Epithelial cell of esophagus (primary cell): ENCODE measurements around the gene ZNF213.

Experiments used
- DNase-seq: peaks from one replicate; pipeline ENCODE4 v3.0.0; 2010; ENCODE audit warnings: low read depth
- H3K4me3 ChIP-seq: 2 replicates; pipeline ENCODE4 v1.5.1; 2011; ENCODE audit warnings: mild to moderate bottlenecking, low read length, control low read depth
- CTCF ChIP-seq: IDR thresholded peaks from 2 replicates; pipeline ENCODE4 v1.5.1; 2011; ENCODE audit warnings: low read depth, mild to moderate bottlenecking, low read length, control low read depth, inconsistent platforms; ENCODE audit not compliant: insufficient read depth; ENCODE audit errors: missing control alignments

ZNF213 gene

DNA sequence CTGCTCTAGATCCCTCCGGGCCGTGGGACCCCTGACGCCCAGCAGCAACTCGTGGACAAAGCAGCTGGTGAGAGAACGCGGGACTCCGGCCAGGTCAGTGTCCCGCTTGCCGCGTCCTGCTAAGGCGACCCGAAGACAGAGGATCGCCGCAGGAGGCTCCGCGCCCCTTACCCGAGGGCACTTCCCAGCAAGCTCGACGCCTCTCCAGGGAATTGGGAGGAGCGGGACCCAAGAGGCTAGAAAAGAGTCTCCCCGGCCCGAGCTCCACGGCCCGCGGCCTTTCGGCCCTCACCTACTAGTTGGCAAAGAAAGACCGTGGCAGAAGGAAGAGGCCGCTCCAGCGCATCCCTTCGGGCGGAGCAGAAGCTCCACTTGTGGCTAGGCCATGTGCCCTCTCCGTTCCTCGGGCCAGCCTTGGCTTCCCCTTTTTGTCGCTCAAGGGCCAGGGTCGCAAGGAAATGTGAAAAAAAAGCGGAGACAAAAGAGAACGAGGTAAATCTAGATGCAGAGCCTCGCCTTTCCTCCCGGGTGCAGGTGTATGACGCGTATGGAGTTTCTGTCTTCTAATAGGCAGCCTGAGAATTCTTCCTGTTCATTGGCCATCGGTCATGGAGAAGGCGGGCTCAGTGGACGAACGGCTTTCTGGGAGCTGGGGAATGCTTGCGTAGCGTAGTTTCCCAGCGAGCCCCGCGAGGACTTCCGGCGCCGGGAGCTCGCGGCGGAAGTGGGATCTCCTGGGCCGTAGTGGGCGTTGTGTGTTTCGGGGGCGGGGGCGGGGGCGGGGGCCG, at the start of gene ZNF213:
Gene ZNF213, plus strand, starts transcription at position 692 of the 788 bp plus-strand sequence. CDS start 2,252 bp downstream, outside the sequence.
- H3K4me3 ChIP-seq, result peak within 1 kb of the TSS; percentile 98
- no peak for TF ChIP-seq CTCF
- peak; percentile 99 for DNase-seq

DNA sequence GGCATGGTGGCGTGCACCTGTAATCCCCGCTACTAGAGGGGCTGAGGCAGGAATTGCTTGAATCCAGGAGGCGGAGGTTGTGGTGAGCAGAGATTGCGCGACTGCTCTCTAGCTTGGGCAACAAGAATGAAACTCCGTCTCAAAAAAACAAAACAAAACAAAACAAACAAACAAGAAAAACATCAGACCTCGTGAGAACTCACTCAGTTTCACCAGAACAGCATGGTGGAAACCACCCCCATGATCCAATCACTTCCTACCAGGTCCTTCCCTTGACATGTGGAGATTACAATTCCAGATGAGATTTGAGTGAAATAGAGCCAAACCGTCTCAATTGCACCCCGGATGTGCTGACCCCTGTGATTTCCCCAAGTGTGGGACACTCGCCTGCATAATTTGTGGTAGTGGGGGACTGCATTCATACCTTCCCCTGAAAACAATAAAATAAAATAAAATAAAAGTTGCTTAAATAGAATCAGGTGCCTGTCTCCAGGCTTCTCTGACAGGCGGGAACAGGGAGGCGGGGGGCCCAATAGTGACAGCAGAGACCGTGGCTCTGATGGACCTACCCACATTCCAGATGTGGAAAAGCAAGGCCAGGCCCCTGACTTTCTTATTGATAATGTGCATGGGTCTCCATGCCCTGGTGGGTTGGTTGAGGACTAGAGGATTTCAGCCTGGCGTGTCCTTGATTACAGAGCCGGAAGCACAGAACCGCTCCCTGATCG, 48.8 kb upstream of the ZNF213 start:
- DNase-seq, result no peak
- no peak overlapping the region for H3K4me3 ChIP-seq
- no peak for TF ChIP-seq CTCF

GRCh38 chr16:3086596-3087242, 48.1 kb upstream of the ZNF213 start:
- DNase-seq, result no peak
- H3K4me3 ChIP-seq, result no peak overlapping the region
- no peak for TF ChIP-seq CTCF

DNA sequence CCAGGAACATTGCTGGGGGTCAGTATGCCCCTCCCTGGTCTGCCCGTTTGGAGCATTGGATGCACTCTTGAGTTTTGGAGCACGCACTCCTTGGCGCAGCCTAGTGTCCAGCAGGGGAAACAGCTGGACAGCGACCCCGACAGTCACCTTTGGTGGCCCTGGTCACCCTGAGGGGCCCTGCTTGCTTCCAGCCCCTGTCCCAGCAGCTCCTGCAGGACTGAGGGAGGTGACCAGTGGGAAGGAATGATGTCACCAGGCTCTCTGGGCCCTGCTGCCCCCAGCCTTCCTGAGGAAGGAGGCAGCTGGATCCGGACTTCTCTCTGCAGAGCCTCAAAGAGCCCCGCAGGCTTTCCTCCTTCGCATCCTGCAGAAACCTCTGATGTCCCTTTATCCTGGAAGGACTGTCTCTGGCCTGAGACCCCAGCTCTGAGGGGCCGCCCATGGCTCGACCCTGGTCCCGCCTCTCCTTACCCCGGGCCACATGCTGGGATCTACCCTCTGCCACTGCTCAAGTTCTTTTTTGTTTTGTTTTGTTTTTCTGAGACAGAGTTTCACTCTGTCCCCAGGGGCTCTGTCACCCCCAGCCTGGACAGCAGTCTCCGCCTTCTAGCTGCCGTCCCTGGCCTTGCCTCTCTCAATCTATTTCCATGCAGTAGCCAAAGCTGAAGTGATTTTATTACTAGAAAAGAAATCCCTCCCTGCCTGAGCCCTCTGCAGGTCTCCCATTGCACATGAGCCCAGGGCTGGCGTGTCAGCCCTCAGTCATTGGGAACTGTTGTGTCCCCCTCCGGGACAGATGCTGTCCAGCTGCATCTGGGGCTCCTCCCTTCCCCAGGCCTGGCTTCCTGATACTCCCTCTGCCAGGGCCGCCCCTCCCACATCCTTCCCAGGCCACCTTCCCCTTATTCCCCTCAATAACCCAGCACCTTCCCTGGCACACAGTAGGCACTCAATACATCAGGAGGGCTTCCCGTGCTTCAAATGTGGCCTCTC, 47.3 kb upstream of the ZNF213 start:
- no peak for TF ChIP-seq CTCF
- H3K4me3 ChIP-seq, result no peak overlapping the region

DNA sequence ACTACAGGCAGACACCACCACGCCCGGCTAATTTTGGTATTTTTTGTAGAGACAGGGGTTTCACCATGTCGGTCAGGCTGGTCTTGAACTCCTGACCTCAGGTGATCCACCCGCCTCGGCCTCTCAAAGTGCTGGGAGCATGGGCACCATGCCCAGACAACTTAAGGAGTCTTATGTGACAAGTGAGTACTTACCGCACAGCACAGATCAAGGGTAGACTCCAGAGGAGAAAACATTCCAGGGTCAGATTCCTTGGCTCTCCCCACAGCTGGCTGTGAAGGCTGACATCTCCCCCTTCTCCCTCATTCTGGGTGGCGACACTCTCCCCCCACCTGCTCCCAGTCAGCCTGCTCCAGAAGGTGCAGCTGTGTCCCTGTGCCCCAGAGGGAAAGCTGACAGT, 46.4 kb upstream of the ZNF213 start:
- TF ChIP-seq CTCF, result no peak

More for the DNA sequence above, 47.3 kb upstream of the ZNF213 start:
- no peak for DNase-seq

GRCh38 chr16:3088925-3089716, 45.7 kb upstream of the ZNF213 start:
- no peak overlapping the region for H3K4me3 ChIP-seq
- no peak for DNase-seq
- no peak for TF ChIP-seq CTCF

More for the DNA sequence above, 46.4 kb upstream of the ZNF213 start:
- no peak overlapping the region for H3K4me3 ChIP-seq
- DNase-seq, result no peak
